ENCODE results near the gene PDE11A. TPM values are rescaled to one million over a fixed set of nuclear protein-coding genes. Genes with fewer than 3 reads are reported as not detected.

The PDE11A gene
- total RNA-seq (2016; rRNA removed; fragmentation: Illumina TruSeq; extraction: Trizol) (1.2 and 1.4 TPM in 2 replicates), polyA plus RNA-seq (2011; rRNA removed) (1.3 and 1.7 TPM in 2 replicates), polyA minus RNA-seq (2011; rRNA and poly(A)+ RNA removed; ENCODE audit: low replicate concordance) (0.05 and 2.9 TPM in 2 replicates), Bru-seq, nascent RNA (percentile 43 among the genes with signal in this experiment), BruChase-seq, experiment 1, labeled RNA remaining after a 6-hour chase (percentile 59 among the genes with signal in this experiment), BruChase-seq, experiment 2, labeled RNA remaining after a 2-hour chase (percentile 54 among the genes with signal in this experiment)
- total RNA-seq (2016; cell fraction: cytosol; rRNA removed; fragmentation: Illumina TruSeq; extraction: Trizol; ENCODE audit: low read depth): 0.79 and 1.2 TPM in 2 replicates
- 1.1 and 1.2 TPM in 2 replicates for total RNA-seq (2016; cell fraction: insoluble cytoplasmic fraction; rRNA removed; fragmentation: Illumina TruSeq; extraction: Trizol)
- total RNA-seq (2016; cell fraction: membrane; rRNA removed; fragmentation: Illumina TruSeq; extraction: Trizol): 0.38 and 0.56 TPM in 2 replicates
- 2.1 and 2.5 TPM in 2 replicates for total RNA-seq (2016; cell fraction: nucleus; rRNA removed; fragmentation: Illumina TruSeq; extraction: Trizol)
- 0.95 and 0.97 TPM in 2 replicates for polyA plus RNA-seq (2011; cell fraction: cytosol; rRNA removed)
- polyA plus RNA-seq (2011; cell fraction: nucleus; rRNA removed): 2.0 and 2.4 TPM in 2 replicates
- 0.32 and 0.47 TPM in 2 replicates for polyA plus RNA-seq (2012)
- polyA plus RNA-seq (2016; cell fraction: cytosol; fragmentation: Illumina TruSeq; extraction: Trizol; ENCODE audit: low read depth): 0.01 and 0.05 TPM in 2 replicates
- polyA plus RNA-seq (2016; cell fraction: insoluble cytoplasmic fraction; fragmentation: Illumina TruSeq; extraction: Trizol; ENCODE audit: low read depth): 0.70 and 0.73 TPM in 2 replicates
- 0.10 and 0.12 TPM in 2 replicates for polyA plus RNA-seq (2016; cell fraction: membrane; fragmentation: Illumina TruSeq; extraction: Trizol; ENCODE audit: low read depth)
- 1.9 TPM in 2 replicates for polyA plus RNA-seq (2016; cell fraction: nucleus; fragmentation: Illumina TruSeq; extraction: Trizol; ENCODE audit: insufficient read depth, low read depth)
- 3.0 and 3.2 TPM in 2 replicates for polyA minus RNA-seq (2011; cell fraction: cytosol; rRNA and poly(A)+ RNA removed)
- polyA minus RNA-seq (2011; cell fraction: nucleus; rRNA and poly(A)+ RNA removed): 6.2 and 8.8 TPM in 2 replicates
- long read RNA-seq, experiment 1: 0 reads
- long read RNA-seq, experiment 2: 0 reads

GRCh38 chr2:178072383-178073301, at the start of gene PDE11A:
Gene PDE11A, minus strand, starts transcription at chr2:178072777. Its CDS starts 340 bp downstream, at chr2:178072437.
- H3K9me3 ChIP-seq (ENCODE audit: low read length): no peaks in the 10 kb centered on the region
- peak within 1 kb of the TSS; percentile 27 for H3K27ac ChIP-seq (ENCODE audit: extremely low read length, insufficient read depth, low read length)
- peak within 1 kb of the TSS; percentile 29 for H2AFZ ChIP-seq (ENCODE audit: low read length)
- H3K79me2 ChIP-seq (ENCODE audit: insufficient read depth, low read length): no peaks in the 10 kb centered on the region
- H3K36me3 ChIP-seq (replicated peaks in 1 of 2; ENCODE audit: control insufficient read depth in 1 of 2, insufficient read depth in 2 of 2, low read length in 2 of 2): no peaks in the 10 kb centered on the region
- CTCF ChIA-PET (ENCODE audit: low intra/inter-chr PET ratio, low total read pairs): no interaction called here
- H3K4me2 ChIP-seq (ENCODE audit: low read depth, low read length): peak within 1 kb of the TSS; percentile 85
- FAIRE-seq: peak; percentile 63
- DNase-seq (ENCODE audit: low spot score): peak; percentile 88
- in situ Hi-C loops (cut with HindIII; ENCODE audit: extremely low pct_ligation_motif_present, low pct_unique_long_range_greater_than_20kb) (no loop called here), intact Hi-C loops (cut with micrococcal nuclease; ENCODE audit: unreplicated experiment) (loop anchor here (2.0 to 5.0 kb wide), 3 partner anchors 40 to 165 kb away; partner anchors contain the start of gene RBM45)
- POLR2A ChIA-PET: interaction anchor here (1.0 kb wide), 1 partner anchor 39 kb away, joined by 3 read pairs; the partner anchor contains the start of gene RBM45
- H3K4me1 ChIP-seq (ENCODE audit: insufficient read depth, low read length): peaks cover 44% of the 10 kb centered on the region
- 2% methylated on average over 44 of the region's 44 CpGs for WGBS (ENCODE audit: low lambda C conversion rate)
- BruUV-seq (replicated peaks): TSS peak; percentile 98
- H3K27me3 ChIP-seq (ENCODE audit: control insufficient read depth in 1 of 2, insufficient read depth in 2 of 2, low read length in 2 of 2): peaks cover 0 to 6% of the 10 kb centered on the region in 2 experiments; a peak in 1 of 5 replicates
- peak; percentile 99 for ATAC-seq
- H4K20me1 ChIP-seq (ENCODE audit: insufficient read depth, low read length): no peaks in the 10 kb centered on the region
- peak within 1 kb of the TSS; percentile 67 to 77 (median 76) for H3K4me3 ChIP-seq (replicated peaks in 1 of 3; ENCODE audit: insufficient read depth in 1 of 3, low read depth in 2 of 3, low read length in 3 of 3)
- H3K9ac ChIP-seq (ENCODE audit: insufficient read depth, low read depth, low read length): peak within 1 kb of the TSS; percentile 70
- no peak for TF ChIP-seq TCF7L2 (IDR thresholded peaks at IDR 0.05; ENCODE audit: low read depth, low read length)
- no peak; the same call in 1 of the 2 replicates for TF ChIP-seq ZNF224 (CRISPR knock-in tag; IDR thresholded peaks at IDR 0.05)
- TF ChIP-seq ISX (CRISPR knock-in tag; conservative IDR thresholded peaks at IDR 0.05): no peak
- peak; percentile 54; the same call in 1 of the 2 replicates for TF ChIP-seq NFKB2 (CRISPR knock-in tag; IDR thresholded peaks at IDR 0.05; ENCODE audit: borderline replicate concordance)
- 0 out of 2 replicates have a peak, but pooled peaks have one; percentile 40 for TF ChIP-seq ZBTB37 (CRISPR knock-in tag; IDR thresholded peaks at IDR 0.05)
- 0 out of 2 replicates have a peak, but pooled peaks have one; percentile 34 for TF ChIP-seq BCL3 (CRISPR knock-in tag; IDR thresholded peaks at IDR 0.05)
- TF ChIP-seq, protein P1, sequence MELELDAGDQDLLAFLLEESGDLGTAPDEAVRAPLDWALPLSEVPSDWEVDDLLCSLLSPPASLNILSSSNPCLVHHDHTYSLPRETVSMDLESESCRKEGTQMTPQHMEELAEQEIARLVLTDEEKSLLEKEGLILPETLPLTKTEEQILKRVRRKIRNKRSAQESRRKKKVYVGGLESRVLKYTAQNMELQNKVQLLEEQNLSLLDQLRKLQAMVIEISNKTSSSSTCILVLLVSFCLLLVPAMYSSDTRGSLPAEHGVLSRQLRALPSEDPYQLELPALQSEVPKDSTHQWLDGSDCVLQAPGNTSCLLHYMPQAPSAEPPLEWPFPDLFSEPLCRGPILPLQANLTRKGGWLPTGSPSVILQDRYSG (CRISPR knock-in tag; IDR thresholded peaks at IDR 0.05): no peak
- peak; percentile 73 for TF ChIP-seq MED1 (CRISPR knock-in tag; IDR thresholded peaks at IDR 0.05)
- TF ChIP-seq ZNF737 (CRISPR knock-in tag; IDR thresholded peaks at IDR 0.05; ENCODE audit: borderline replicate concordance): no peak
- TF ChIP-seq ZNF761 (CRISPR knock-in tag; conservative IDR thresholded peaks at IDR 0.05): 0 out of 2 replicates have a peak, but pooled peaks have one; percentile 50
- 0 out of 2 replicates have a peak, but pooled peaks have one; percentile 33 for TF ChIP-seq RFXAP (CRISPR knock-in tag; IDR thresholded peaks at IDR 0.05; ENCODE audit: borderline replicate concordance)
- TF ChIP-seq, protein P2, sequence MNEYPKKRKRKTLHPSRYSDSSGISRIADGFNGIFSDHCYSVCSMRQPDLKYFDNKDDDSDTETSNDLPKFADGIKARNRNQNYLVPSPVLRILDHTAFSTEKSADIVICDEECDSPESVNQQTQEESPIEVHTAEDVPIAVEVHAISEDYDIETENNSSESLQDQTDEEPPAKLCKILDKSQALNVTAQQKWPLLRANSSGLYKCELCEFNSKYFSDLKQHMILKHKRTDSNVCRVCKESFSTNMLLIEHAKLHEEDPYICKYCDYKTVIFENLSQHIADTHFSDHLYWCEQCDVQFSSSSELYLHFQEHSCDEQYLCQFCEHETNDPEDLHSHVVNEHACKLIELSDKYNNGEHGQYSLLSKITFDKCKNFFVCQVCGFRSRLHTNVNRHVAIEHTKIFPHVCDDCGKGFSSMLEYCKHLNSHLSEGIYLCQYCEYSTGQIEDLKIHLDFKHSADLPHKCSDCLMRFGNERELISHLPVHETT (CRISPR knock-in tag; conservative IDR thresholded peaks at IDR 0.05): peak; percentile 67; the same call in 1 of the 2 replicates
